KMS-11 (cell line): Measurements from ENCODE around the gene CDK19.

Experiments
- H2AFZ ChIP-seq: fragments of 200-600 bp; sonication (generic); 2 replicates; pipeline ENCODE4 v1.6.1; 2016; ENCODE audit warnings: antibody characterized with exemption, mixed run types, low read depth
- H3K27ac ChIP-seq: fragments of 200-600 bp; sonication (generic); 2 replicates; pipeline ENCODE4 v1.6.1; 2016; ENCODE audit warnings: mild to moderate bottlenecking, mixed run types
- H3K27me3 ChIP-seq: fragments of 200-600 bp; sonication (generic); 2 replicates; pipeline ENCODE4 v1.6.1; 2017; ENCODE audit warnings: mild to moderate bottlenecking, low read depth, mixed run types, moderate library complexity; ENCODE audit not compliant: insufficient read depth
- H3K36me3 ChIP-seq: fragments of 200-600 bp; sonication (generic); 2 replicates; pipeline ENCODE4 v1.6.1; 2017; ENCODE audit warnings: mild to moderate bottlenecking, mixed run types; ENCODE audit not compliant: insufficient read depth
- H3K4me1 ChIP-seq: fragments of 200-600 bp; sonication (generic); 2 replicates; pipeline ENCODE4 v1.6.1; 2016; ENCODE audit warnings: mild to moderate bottlenecking, low read depth, mixed run types; ENCODE audit not compliant: poor library complexity, severe bottlenecking
- H3K4me2 ChIP-seq: fragments of 200-600 bp; sonication (generic); 2 replicates; pipeline ENCODE4 v1.7.0; 2016; ENCODE audit warnings: mild to moderate bottlenecking, mixed run types
- H3K4me3 ChIP-seq: fragments of 200-600 bp; sonication (generic); IDR thresholded peaks from 2 replicates; pipeline ENCODE4 v1.6.1; 2017; ENCODE audit warnings: low read depth, low read length, mixed read lengths; ENCODE audit not compliant: insufficient read depth
- H3K79me2 ChIP-seq: fragments of 200-600 bp; sonication (generic); 2 replicates; pipeline ENCODE4 v1.6.1; 2016; ENCODE audit warnings: low read depth, mixed run types; ENCODE audit not compliant: insufficient read depth
- H3K9ac ChIP-seq: fragments of 200-600 bp; sonication (generic); 2 replicates; pipeline ENCODE4 v1.6.1; 2016; ENCODE audit warnings: mild to moderate bottlenecking, mixed run types
- H4K20me1 ChIP-seq: fragments of 200-600 bp; sonication (generic); 2 replicates; pipeline ENCODE4 v1.6.1; 2016; ENCODE audit warnings: mild to moderate bottlenecking, mixed run types; ENCODE audit not compliant: insufficient read depth
- CTCF ChIP-seq: fragments of 200-600 bp; sonication (generic); conservative IDR thresholded peaks from 2 replicates; pipeline ENCODE4 v1.6.1; 2017; ENCODE audit warnings: low read depth, mild to moderate bottlenecking, antibody characterized with exemption, low read length, moderate library complexity, mixed read lengths

CDK19 gene

GRCh38 chr6:110596354-110596753 lies 218.9 kb downstream of the CDK19 start:
- Histone ChIP-seq H3K79me2 (no peaks in the 10 kb centered on the region), H3K4me1 (no peaks in the 10 kb centered on the region), H2AFZ (no peak overlapping the region), H3K36me3 (no peaks in the 10 kb centered on the region), H3K4me2 (no peak overlapping the region), H3K4me3 (no peak overlapping the region), H3K9ac (no peak overlapping the region), H3K27me3 (no peaks in the 10 kb centered on the region), H3K27ac (no peak overlapping the region), H4K20me1 (no peaks in the 10 kb centered on the region)
- no peak for TF ChIP-seq CTCF

- Histone ChIP-seq H3K4me3 (no peak overlapping the region), H3K4me1 (no peaks in the 10 kb centered on the region), H3K27ac (no peak overlapping the region)
Measured at GRCh38 chr6:110595112-110595511, 220.2 kb downstream of the CDK19 start.

GRCh38 chr6:110593637-110594036 lies 221.6 kb downstream of the CDK19 start:
- no peak overlapping the region for H3K9ac ChIP-seq
- H3K4me2 ChIP-seq: no peak overlapping the region
- no peaks in the 10 kb centered on the region for H3K27me3 ChIP-seq
- no peaks in the 10 kb centered on the region for H3K36me3 ChIP-seq
- TF ChIP-seq CTCF: no peak
- H3K4me3 ChIP-seq: no peak overlapping the region
- no peaks in the 10 kb centered on the region for H3K4me1 ChIP-seq
- no peaks in the 10 kb centered on the region for H4K20me1 ChIP-seq
- no peak overlapping the region for H3K27ac ChIP-seq
- H3K79me2 ChIP-seq: no peaks in the 10 kb centered on the region
- H2AFZ ChIP-seq: no peak overlapping the region

More at GRCh38 chr6:110595112-110595511, 220.2 kb downstream of the CDK19 start:
- no peak for TF ChIP-seq CTCF
- Histone ChIP-seq H2AFZ (no peak overlapping the region), H3K9ac (no peak overlapping the region), H3K79me2 (no peaks in the 10 kb centered on the region), H3K4me2 (no peak overlapping the region), H3K36me3 (no peaks in the 10 kb centered on the region), H3K27me3 (no peaks in the 10 kb centered on the region), H4K20me1 (no peaks in the 10 kb centered on the region)

- H4K20me1 ChIP-seq: no peaks in the 10 kb centered on the region
- H3K4me2 ChIP-seq: no peak overlapping the region
- no peaks in the 10 kb centered on the region for H3K36me3 ChIP-seq
- no peak overlapping the region for H3K27ac ChIP-seq
- no peak overlapping the region for H3K9ac ChIP-seq
- no peaks in the 10 kb centered on the region for H3K4me1 ChIP-seq
- TF ChIP-seq CTCF: no peak
- no peak overlapping the region for H2AFZ ChIP-seq
- no peak overlapping the region for H3K4me3 ChIP-seq
- no peaks in the 10 kb centered on the region for H3K27me3 ChIP-seq
- no peaks in the 10 kb centered on the region for H3K79me2 ChIP-seq
Measured at GRCh38 chr6:110592765-110593164, 222.5 kb downstream of the CDK19 start.
